Measurements from ENCODE around the gene GGA1.

- TF ChIP-seq CTCF (IDR thresholded peaks at IDR 0.05; ENCODE audit: low read depth, low read length) (no peak), POLR2A (IDR thresholded peaks at IDR 0.05; ENCODE audit: extremely low read depth, insufficient read length) (no peak), MAX (IDR thresholded peaks at IDR 0.05; ENCODE audit: low read depth, low read length) (no peak), MYC (IDR thresholded peaks at IDR 0.05; ENCODE audit: low read depth, low read length) (no peak)
Measured at GRCh38 chr22:37568448-37569008, 40.1 kb upstream of the GGA1 start.
